ENCODE data around the gene C2orf81.

DNA sequence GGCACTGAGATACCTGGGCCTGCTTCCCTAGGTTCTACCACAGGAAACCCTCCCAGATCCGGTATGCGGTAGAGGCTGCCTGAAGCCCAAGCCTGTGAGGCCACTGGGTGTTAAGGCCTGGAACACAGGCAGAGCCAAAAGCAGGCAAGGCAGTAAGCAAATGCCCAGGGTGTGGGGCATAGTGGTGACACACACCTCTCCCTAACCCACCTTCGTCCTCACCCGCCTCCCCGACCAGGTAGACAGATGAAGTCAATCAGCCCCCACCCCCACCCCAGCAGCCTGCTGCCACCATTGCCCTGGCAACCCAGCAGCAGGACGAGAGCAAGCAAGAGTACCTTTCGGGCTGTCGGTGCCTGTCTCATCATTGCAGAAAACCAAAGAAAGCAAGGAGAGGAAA lies 47.4 kb downstream of the C2orf81 start:
- TF ChIP-seq, protein P1, sequence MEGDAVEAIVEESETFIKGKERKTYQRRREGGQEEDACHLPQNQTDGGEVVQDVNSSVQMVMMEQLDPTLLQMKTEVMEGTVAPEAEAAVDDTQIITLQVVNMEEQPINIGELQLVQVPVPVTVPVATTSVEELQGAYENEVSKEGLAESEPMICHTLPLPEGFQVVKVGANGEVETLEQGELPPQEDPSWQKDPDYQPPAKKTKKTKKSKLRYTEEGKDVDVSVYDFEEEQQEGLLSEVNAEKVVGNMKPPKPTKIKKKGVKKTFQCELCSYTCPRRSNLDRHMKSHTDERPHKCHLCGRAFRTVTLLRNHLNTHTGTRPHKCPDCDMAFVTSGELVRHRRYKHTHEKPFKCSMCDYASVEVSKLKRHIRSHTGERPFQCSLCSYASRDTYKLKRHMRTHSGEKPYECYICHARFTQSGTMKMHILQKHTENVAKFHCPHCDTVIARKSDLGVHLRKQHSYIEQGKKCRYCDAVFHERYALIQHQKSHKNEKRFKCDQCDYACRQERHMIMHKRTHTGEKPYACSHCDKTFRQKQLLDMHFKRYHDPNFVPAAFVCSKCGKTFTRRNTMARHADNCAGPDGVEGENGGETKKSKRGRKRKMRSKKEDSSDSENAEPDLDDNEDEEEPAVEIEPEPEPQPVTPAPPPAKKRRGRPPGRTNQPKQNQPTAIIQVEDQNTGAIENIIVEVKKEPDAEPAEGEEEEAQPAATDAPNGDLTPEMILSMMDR (IDR thresholded peaks at IDR 0.05) = no peak
- no peak for TF ChIP-seq POLR2A (IDR thresholded peaks at IDR 0.05)

Measured in adrenal gland (tissue), 5 donors.